Measurements from ENCODE around the gene C2CD4C. TPM values are rescaled to one million over a fixed set of nuclear protein-coding genes. Genes with fewer than 3 reads are reported as not detected.

The C2CD4C gene
- total RNA-seq, 1 experiment from 2014 or later, result 0.43 TPM

DNA sequence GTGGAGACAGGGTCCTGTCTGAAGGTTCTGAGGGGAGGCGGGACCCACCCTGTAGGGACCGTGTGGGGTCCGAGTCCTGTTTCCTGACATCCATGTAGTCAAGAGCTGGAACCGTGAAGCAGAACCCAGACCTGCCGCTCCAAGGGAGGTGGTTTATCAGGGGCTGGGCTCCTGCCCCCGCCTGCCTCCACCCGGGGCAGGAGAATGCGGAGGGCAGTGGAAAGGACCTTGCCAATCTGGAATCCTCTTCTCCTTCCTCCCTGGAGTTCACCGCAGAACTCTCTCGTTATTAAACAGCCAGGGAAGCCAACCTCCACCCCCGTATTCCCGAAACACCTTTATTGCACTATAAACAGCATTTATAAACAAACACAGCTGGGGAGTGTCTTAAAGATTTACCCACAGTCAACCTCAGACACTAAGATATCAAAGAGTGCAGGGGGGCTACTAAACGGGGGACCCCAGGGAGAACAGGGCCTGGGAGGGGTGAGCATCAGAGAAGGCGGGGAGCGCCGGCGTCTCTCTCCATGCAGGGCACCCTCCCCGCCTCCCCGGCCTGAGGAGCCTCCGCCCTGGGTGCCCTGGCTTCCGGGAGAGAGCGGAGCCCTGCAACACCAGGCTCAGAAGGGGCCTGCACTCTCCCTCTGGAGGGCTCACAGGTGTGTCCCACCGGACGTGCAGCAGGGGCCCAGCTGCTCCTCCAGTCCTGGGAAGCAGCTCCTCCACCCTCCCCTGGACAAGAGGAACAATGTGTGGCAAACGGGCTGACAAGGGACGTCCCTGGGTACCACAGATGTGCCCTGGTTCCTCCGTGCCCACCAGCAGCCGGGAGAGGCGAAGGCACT is 3.6 kb downstream of the C2CD4C start:
- H3K4me3 ChIP-seq (ENCODE audit: low read depth, low read length), result no peak overlapping the region
- Mint-ChIP-seq H3K27me3 (ENCODE audit: insufficient read depth, unreplicated experiment) (peaks cover 5% of the 10 kb centered on the region), H3K36me3 (ENCODE audit: insufficient read depth, unreplicated experiment) (no peaks in the 10 kb centered on the region), H3K4me1 (ENCODE audit: low read depth, unreplicated experiment) (no peaks in the 10 kb centered on the region), H3K4me3 (ENCODE audit: unreplicated experiment) (no peak overlapping the region), H3K9me3 (ENCODE audit: unreplicated experiment) (no peaks in the 10 kb centered on the region), H3K27ac (ENCODE audit: unreplicated experiment) (no peak overlapping the region)
- no peaks in the 10 kb centered on the region; the same call in 1 of the 2 replicates for H3K27me3 ChIP-seq (replicated peaks; ENCODE audit: control insufficient read depth, insufficient read depth, low read length)
- DNase-seq, result no peak
- H3K4me1 ChIP-seq, result peaks cover 5% of the 10 kb centered on the region; the same call in 1 of the 2 replicates
- TF ChIP-seq, protein P1, sequence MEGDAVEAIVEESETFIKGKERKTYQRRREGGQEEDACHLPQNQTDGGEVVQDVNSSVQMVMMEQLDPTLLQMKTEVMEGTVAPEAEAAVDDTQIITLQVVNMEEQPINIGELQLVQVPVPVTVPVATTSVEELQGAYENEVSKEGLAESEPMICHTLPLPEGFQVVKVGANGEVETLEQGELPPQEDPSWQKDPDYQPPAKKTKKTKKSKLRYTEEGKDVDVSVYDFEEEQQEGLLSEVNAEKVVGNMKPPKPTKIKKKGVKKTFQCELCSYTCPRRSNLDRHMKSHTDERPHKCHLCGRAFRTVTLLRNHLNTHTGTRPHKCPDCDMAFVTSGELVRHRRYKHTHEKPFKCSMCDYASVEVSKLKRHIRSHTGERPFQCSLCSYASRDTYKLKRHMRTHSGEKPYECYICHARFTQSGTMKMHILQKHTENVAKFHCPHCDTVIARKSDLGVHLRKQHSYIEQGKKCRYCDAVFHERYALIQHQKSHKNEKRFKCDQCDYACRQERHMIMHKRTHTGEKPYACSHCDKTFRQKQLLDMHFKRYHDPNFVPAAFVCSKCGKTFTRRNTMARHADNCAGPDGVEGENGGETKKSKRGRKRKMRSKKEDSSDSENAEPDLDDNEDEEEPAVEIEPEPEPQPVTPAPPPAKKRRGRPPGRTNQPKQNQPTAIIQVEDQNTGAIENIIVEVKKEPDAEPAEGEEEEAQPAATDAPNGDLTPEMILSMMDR (IDR thresholded peaks at IDR 0.05; ENCODE audit: insufficient read depth in 1 of 2, low read depth in 1 of 2, low read length in 1 of 2, severe bottlenecking in 1 of 2, unreplicated experiment in 1 of 2), result no peak
- no TSS peak for BruUV-seq (replicated peaks)
- intact Hi-C loops (cut with micrococcal nuclease; ENCODE audit: unreplicated experiment), result no loop called here
- no peaks in the 10 kb centered on the region for H3K36me3 ChIP-seq (ENCODE audit: control insufficient read depth, insufficient read depth, low read length)
- ChIA-PET POLR2A (no interaction called here), CTCF (no interaction called here)
- no peaks in the 10 kb centered on the region for H3K9me3 ChIP-seq

DNA sequence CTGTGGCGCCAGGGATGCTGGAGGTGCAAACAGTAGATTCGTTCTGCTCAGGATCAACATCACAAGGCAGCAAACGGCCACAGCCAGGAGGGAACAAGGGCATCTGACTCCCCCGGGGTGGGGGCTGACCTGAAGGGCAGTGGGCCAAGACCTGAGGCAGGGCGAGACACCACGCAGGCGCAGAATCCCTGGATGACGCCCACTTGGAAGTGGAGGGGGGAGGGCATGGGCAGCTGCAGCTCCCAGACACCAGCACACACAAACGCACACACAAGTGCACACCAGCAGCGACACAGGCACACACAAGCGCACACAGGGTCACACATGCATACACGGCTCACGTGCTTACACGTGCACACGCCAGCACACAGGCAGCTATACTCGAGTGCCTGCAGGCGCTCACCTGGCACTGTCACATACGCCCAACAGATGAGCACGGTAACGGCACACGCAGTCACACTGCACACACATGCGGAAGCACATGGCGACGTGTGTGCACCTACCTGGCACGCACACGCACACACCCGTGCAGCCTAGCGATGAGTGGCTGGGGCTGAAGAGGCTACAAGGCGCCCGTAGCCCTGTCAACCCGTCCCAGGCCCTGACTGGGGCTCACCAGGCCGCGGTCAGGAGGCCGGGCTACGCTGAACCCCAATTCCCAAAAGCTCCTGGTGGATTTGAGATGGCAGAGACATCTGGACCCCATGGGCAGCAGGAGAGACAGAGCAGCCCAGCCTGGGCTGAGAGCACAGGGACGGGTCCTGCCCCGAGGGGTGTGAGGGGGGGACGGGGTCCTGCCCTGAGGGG is 5.5 kb downstream of the C2CD4C start:
- no peaks in the 10 kb centered on the region for H3K36me3 Mint-ChIP-seq (ENCODE audit: insufficient read depth, unreplicated experiment)
- no TSS peak for BruUV-seq (replicated peaks)
- H3K4me1 Mint-ChIP-seq (ENCODE audit: low read depth, unreplicated experiment), result no peaks in the 10 kb centered on the region
- intact Hi-C loops (cut with micrococcal nuclease; ENCODE audit: unreplicated experiment), result no loop called here
- no peaks in the 10 kb centered on the region for H3K9me3 Mint-ChIP-seq (ENCODE audit: unreplicated experiment)
- H3K4me3 Mint-ChIP-seq (ENCODE audit: unreplicated experiment), result no peak overlapping the region
- TF ChIP-seq, protein P1 (IDR thresholded peaks at IDR 0.05; ENCODE audit: insufficient read depth in 1 of 2, low read depth in 1 of 2, low read length in 1 of 2, severe bottlenecking in 1 of 2, unreplicated experiment in 1 of 2), result no peak
- no peak for DNase-seq
- no peaks in the 10 kb centered on the region for H3K9me3 ChIP-seq
- no peak overlapping the region for H3K4me3 ChIP-seq (ENCODE audit: low read depth, low read length)
- H3K27ac Mint-ChIP-seq (ENCODE audit: unreplicated experiment), result no peak overlapping the region
- no peaks in the 10 kb centered on the region for H3K4me1 ChIP-seq
- no peaks in the 10 kb centered on the region; the same call in 1 of the 2 replicates for H3K27me3 ChIP-seq (replicated peaks; ENCODE audit: control insufficient read depth, insufficient read depth, low read length)
- POLR2A ChIA-PET, result no interaction called here
- no peaks in the 10 kb centered on the region for H3K27me3 Mint-ChIP-seq (ENCODE audit: insufficient read depth, unreplicated experiment)
- H3K36me3 ChIP-seq (ENCODE audit: control insufficient read depth, insufficient read depth, low read length), result no peaks in the 10 kb centered on the region
- CTCF ChIA-PET, result no interaction called here

DNA sequence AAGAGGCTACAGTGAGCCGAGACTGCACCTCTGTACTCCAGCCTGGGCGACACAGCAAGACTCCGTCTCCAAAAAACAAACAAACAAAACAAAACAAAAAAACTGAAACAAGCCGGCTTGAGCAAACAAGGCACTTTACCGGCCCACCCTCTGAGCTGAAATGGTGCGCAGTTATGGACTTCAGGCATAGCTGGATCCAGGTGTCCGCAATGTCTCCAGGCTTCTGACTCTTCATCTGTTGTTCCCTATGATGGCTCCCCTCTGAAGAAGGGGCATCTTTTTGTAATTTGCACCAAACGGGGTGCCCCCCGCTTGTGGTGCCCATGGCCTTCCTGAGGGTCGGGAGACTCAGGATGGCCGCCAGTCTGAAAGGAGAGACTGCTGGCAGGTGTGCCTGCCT is 6.2 kb downstream of the C2CD4C start:
- no peaks in the 10 kb centered on the region for H3K9me3 Mint-ChIP-seq (ENCODE audit: unreplicated experiment)

More for the DNA sequence above, 6.2 kb downstream of the C2CD4C start:
- H3K27ac Mint-ChIP-seq (ENCODE audit: unreplicated experiment), result no peak overlapping the region
- BruUV-seq (replicated peaks), result no TSS peak
- intact Hi-C loops (cut with micrococcal nuclease; ENCODE audit: unreplicated experiment), result no loop called here
- no peaks in the 10 kb centered on the region for H3K36me3 Mint-ChIP-seq (ENCODE audit: insufficient read depth, unreplicated experiment)
- no peaks in the 10 kb centered on the region for H3K4me1 ChIP-seq
- H3K36me3 ChIP-seq (ENCODE audit: control insufficient read depth, insufficient read depth, low read length), result no peaks in the 10 kb centered on the region
- H3K27me3 ChIP-seq (replicated peaks; ENCODE audit: control insufficient read depth, insufficient read depth, low read length), result no peaks in the 10 kb centered on the region; the same call in 1 of the 2 replicates
- H3K9me3 ChIP-seq, result no peaks in the 10 kb centered on the region
- H3K4me1 Mint-ChIP-seq (ENCODE audit: low read depth, unreplicated experiment), result no peaks in the 10 kb centered on the region
- TF ChIP-seq, protein P1 (IDR thresholded peaks at IDR 0.05; ENCODE audit: insufficient read depth in 1 of 2, low read depth in 1 of 2, low read length in 1 of 2, severe bottlenecking in 1 of 2, unreplicated experiment in 1 of 2), result no peak
- no peaks in the 10 kb centered on the region for H3K27me3 Mint-ChIP-seq (ENCODE audit: insufficient read depth, unreplicated experiment)
- H3K4me3 Mint-ChIP-seq (ENCODE audit: unreplicated experiment), result no peak overlapping the region
- DNase-seq, result no peak
- ChIA-PET POLR2A (no interaction called here), CTCF (no interaction called here)
- no peak overlapping the region for H3K4me3 ChIP-seq (ENCODE audit: low read depth, low read length)

Measured in Caco-2 (cell line).